H1 (cell line): Measurements from ENCODE around the gene NRXN2. TPM values are rescaled to one million over a fixed set of nuclear protein-coding genes. Genes with fewer than 3 reads are reported as not detected.

ENCODE experiments used
- BRCA1 ChIP-seq: IDR thresholded peaks from 2 replicates; pipeline ENCODE4 v1.6.1; 2012; ENCODE audit warnings: low read depth, low read length, improper control_type of control experiment
- CEBPB ChIP-seq: IDR thresholded peaks from 2 replicates; pipeline ENCODE4 v1.6.1; 2012; ENCODE audit warnings: low read depth, low read length
- NRF1 ChIP-seq: IDR thresholded peaks from 2 replicates; pipeline ENCODE4 v1.6.1; 2011; ENCODE audit warnings: mild to moderate bottlenecking, low read depth, low read length, improper control_type of control experiment
- RFX5 ChIP-seq: IDR thresholded peaks from 2 replicates; pipeline ENCODE4 v1.6.1; 2011; ENCODE audit warnings: low read depth, low read length, improper control_type of control experiment, borderline replicate concordance
- TEAD4 ChIP-seq: IDR thresholded peaks from 2 replicates; pipeline ENCODE4 v1.6.1; 2012; ENCODE audit warnings: low read depth, low read length, inconsistent platforms, mixed read lengths
- polyA plus RNA-seq, 7 experiments: library from polyadenylated mRNA; depleted of rRNA in 3 of 7; stranded (reverse) in 5 of 7; unstranded in 2 of 7; fragments of >200 nt in 5 of 7; fragments of 200-250 nt in 2 of 7; gene quantifications; 1 replicate in 5 of 7; 2 replicates in 1 of 7; 4 replicates in 1 of 7; pipeline versions ENCODE4 v1.2.1 to v1.2.3, GENCODE V29; 2011 to 2013; ENCODE audit warnings: missing spikeins in 2 of 7, mixed read lengths in 2 of 7
- total RNA-seq: library from RNA; stranded (reverse); fragmentation: NEBNext Ultra II Directional; extraction: Animal tissue kit (Norgen Biotek cat#: 25700); gene quantifications from 2 replicates; pipeline ENCODE4 v1.2.1, GENCODE V29; 2021

NRXN2 gene
- total and polyA plus RNA-seq, 2 of the 8 experiments (the other 6 are each of a cell fraction or from before 2014, with no cell fraction given): 1.3 to 11.5 TPM

DNA sequence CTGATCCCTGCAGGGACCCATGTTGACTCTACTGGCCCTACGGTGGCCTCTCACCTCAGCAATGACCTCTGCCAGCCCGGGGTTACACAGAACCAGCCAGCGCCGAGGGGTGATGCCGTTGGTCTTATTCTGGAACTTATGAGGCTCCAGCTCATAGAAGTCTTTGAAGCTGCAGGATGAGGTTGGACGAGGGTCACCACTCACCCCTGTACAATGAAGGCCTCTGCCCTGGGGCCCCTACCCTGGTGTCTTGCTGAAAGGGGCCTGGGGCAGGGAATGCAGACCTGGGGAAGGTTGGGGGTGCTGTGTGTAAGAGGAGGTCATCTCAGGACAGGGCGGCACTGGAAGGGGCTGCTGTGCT is 30.0 kb upstream of the NRXN2 start (continued):
- no peak for TF ChIP-seq CEBPB
- TF ChIP-seq BRCA1: no peak
- no peak for TF ChIP-seq NRF1
- no peak for TF ChIP-seq RFX5
- no peak for TF ChIP-seq TEAD4
